ENCODE measurements around the gene PLXDC1. TPM values are rescaled to one million over a fixed set of nuclear protein-coding genes. Genes with fewer than 3 reads are reported as not detected.
A peak's percentile ranks its signal among the peaks of the same experiment; 100 is the strongest.

PLXDC1 gene
- total and polyA plus RNA-seq, 9 donors: 11.6 to 58.6 (median 32.3) TPM

GRCh38 chr17:39138431-39139160 lies 12.8 kb downstream of the PLXDC1 start:
- H3K27ac ChIP-seq: no peak overlapping the region
- 88 to 92% (median 90%) methylated on average over 13 of the region's 13 CpGs for WGBS, 3 donors
- no peaks in the 10 kb centered on the region for H3K9me3 ChIP-seq
- no peak for TF ChIP-seq EP300 (IDR thresholded peaks at IDR 0.05)
- TF ChIP-seq, protein P1, sequence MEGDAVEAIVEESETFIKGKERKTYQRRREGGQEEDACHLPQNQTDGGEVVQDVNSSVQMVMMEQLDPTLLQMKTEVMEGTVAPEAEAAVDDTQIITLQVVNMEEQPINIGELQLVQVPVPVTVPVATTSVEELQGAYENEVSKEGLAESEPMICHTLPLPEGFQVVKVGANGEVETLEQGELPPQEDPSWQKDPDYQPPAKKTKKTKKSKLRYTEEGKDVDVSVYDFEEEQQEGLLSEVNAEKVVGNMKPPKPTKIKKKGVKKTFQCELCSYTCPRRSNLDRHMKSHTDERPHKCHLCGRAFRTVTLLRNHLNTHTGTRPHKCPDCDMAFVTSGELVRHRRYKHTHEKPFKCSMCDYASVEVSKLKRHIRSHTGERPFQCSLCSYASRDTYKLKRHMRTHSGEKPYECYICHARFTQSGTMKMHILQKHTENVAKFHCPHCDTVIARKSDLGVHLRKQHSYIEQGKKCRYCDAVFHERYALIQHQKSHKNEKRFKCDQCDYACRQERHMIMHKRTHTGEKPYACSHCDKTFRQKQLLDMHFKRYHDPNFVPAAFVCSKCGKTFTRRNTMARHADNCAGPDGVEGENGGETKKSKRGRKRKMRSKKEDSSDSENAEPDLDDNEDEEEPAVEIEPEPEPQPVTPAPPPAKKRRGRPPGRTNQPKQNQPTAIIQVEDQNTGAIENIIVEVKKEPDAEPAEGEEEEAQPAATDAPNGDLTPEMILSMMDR (IDR thresholded peaks at IDR 0.05): no peak
- TF ChIP-seq POLR2A (IDR thresholded peaks at IDR 0.05): no peak
- no peaks in the 10 kb centered on the region for H3K36me3 ChIP-seq
- no peak for DNase-seq
- H3K4me3 ChIP-seq: no peak overlapping the region
- no peaks in the 10 kb centered on the region for H3K27me3 ChIP-seq
- intact Hi-C loops (cut with DNase I): no loop called here
- H3K4me1 ChIP-seq (ENCODE audit: insufficient read depth): no peaks in the 10 kb centered on the region

- TF ChIP-seq, protein P1 (IDR thresholded peaks at IDR 0.05): no peak
- no peak for TF ChIP-seq POLR2A (IDR thresholded peaks at IDR 0.05)
- H3K4me3 ChIP-seq: no peak overlapping the region
- no peak overlapping the region for H3K27ac ChIP-seq
- no peaks in the 10 kb centered on the region for H3K27me3 ChIP-seq
- no peaks in the 10 kb centered on the region for H3K9me3 ChIP-seq
- intact Hi-C loops (cut with DNase I): no loop called here
- DNase-seq: no peak
- H3K4me1 ChIP-seq (ENCODE audit: insufficient read depth): no peaks in the 10 kb centered on the region
- 79 to 84% (median 79%) methylated on average over 6 of the region's 6 CpGs for WGBS, 3 donors
- no peaks in the 10 kb centered on the region for H3K36me3 ChIP-seq
These were observed 16.6 kb downstream of the PLXDC1 start for GRCh38 chr17:39134878-39135277.

- Histone ChIP-seq H3K36me3 (no peaks in the 10 kb centered on the region), H3K9me3 (no peaks in the 10 kb centered on the region), H3K27ac (peak overlapping the region in 1 of 2 donors; percentile 27), H3K27me3 (no peaks in the 10 kb centered on the region), H3K4me1 (ENCODE audit: insufficient read depth) (no peaks in the 10 kb centered on the region), H3K4me3 (no peak overlapping the region)
- WGBS, 3 donors: 77 to 85% (median 82%) methylated on average over 7 of the region's 7 CpGs
- DNase-seq: peak; percentile 60 to 80 (median 71)
- intact Hi-C loops (cut with DNase I): no loop called here
- TF ChIP-seq, protein P1 (IDR thresholded peaks at IDR 0.05): no peak
- no peak for TF ChIP-seq POLR2A (IDR thresholded peaks at IDR 0.05)
- TF ChIP-seq EP300 (IDR thresholded peaks at IDR 0.05): no peak
These were observed 19.2 kb downstream of the PLXDC1 start for GRCh38 chr17:39132192-39132610.

- Histone ChIP-seq H3K4me3 (no peak overlapping the region), H3K27me3 (no peaks in the 10 kb centered on the region), H3K9me3 (no peaks in the 10 kb centered on the region), H3K36me3 (no peaks in the 10 kb centered on the region), H3K27ac (peak overlapping the region; percentile 27 to 44), H3K4me1 (ENCODE audit: insufficient read depth) (no peaks in the 10 kb centered on the region)
- no peak for DNase-seq
- WGBS, 3 donors: 30 to 44% (median 40%) methylated on average over 6 of the region's 6 CpGs
- intact Hi-C loops (cut with DNase I): no loop called here
- TF ChIP-seq POLR2A (IDR thresholded peaks at IDR 0.05) (no peak), EP300 (IDR thresholded peaks at IDR 0.05) (no peak)
- TF ChIP-seq, protein P1 (IDR thresholded peaks at IDR 0.05): no peak
These were observed 19.8 kb downstream of the PLXDC1 start for GRCh38 chr17:39131616-39132015.
